Measurements from ENCODE around the gene KLHL29.

Gene KLHL29

DNA sequence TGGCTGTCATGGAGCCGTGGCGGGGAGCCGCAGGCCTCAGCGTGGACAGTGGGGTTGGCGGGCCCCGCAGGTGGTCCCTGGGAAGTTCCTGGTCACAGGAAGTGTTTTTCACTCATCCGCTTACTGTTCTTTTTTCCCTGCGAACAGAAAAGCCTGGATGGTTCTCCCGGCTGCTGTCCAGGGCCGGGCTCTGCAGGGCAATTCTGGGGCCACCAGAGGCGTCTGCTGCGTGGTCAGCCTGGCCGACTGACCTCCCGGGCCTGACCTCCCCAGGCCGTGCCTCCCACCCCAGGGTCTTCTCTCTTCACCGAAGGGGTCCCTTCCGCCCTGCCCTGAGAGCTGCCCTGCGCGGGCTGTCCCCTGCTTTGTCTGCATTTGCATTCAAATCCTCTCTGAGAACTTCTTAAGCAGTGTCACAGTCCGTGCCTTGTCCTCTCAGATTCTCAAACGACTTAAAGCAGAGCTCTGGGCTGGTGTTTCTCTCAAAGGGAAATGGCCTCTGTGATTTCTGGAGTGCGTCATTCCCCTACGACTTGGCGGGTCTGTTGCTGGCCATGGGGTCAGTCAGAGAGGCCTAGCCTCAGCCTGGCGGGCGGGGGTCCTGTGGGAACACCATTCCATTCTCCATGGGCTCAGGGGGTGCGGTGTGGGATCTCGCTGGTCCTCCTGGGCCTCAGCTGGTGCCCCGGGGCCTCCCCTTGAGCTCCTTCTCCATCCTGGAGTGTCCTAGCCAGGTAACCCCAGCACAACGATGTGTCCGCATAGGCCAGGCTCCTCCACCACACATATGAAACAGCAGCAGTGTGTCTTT is 38.3 kb downstream of the KLHL29 start:
- no peak for DNase-seq

DNA sequence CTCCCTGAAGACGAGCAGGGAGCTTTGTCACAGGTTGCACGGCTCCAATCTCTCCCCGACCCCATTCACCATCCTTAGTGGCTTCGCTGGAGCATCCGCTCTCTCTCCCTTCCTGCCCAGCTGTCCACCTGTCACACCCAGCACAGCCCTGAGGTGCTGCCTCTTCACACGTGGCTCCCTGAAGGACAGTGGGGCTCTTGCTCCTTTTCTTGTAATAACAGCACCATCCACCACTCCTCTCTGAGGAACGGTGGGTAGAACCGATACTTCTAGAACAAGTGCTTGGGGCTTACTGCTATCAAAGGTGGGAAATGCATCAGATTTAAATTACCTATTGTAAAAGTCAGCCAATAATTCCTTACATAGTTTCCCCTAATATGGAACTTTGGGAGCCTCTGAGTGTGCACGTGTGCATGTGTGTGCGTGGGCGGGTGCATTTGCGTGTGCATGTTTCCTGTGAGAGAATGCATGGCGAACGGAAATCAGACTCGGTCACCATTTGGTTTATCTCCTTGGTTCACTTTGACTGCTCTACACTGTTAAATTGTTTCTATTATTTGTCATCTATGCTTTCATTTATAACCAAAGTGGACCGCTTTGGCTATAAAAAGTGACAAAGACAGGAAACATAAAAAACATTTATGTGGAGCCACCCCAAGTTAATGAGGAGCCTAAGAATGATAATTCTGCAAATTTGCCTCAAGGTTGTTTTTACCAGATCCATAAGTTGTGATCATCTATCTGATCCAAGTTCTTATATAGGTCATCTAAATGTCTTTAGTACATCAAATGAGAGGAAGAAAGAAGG is 39.1 kb downstream of the KLHL29 start:
- DNase-seq = no peak

DNA sequence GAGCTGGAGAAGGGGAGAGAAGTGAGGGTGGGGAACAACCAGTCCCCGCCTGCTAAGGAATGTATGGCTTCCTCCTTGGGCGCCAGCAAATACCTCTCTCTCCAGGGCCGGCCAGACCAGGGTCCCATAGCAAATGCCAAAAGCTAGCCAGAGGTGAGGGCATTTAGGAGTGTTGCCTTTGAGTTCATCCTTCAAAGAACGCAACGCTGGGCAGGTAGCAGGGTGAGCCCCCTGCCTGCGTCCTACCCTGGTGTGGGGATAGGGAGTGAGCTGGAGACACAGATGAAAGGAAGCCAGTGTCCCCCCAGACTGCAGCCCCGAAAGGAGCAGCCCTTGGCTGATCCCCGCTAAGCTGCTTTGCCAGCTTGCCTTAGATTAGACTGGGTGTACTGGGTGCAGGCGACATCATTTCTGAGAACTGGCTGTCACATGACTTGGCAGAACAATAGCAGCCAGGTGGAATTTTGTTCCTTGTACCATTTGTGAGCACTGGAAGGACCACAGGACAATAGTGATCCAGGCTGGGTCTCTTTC is 40.4 kb downstream of the KLHL29 start:
- DNase-seq = no peak

DNA sequence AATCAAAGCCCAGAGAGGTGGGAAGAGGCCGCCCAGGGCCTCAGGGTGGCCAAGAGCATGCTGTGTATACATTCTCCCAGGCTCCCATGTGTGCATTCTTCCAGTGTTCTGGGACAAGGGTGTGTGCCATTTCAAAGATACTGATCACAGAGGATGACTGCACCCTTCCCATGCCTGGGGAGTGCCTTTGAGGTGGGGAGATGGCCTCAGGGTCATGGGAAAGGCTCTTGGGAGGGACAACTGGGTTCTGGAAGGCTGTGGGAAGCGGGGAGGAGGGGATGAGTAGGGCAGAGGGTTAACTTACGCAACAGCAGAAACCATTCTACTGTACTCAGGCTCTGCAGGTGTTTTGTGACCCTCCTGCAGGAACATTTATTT is 40.9 kb downstream of the KLHL29 start:
- DNase-seq = no peak

DNA sequence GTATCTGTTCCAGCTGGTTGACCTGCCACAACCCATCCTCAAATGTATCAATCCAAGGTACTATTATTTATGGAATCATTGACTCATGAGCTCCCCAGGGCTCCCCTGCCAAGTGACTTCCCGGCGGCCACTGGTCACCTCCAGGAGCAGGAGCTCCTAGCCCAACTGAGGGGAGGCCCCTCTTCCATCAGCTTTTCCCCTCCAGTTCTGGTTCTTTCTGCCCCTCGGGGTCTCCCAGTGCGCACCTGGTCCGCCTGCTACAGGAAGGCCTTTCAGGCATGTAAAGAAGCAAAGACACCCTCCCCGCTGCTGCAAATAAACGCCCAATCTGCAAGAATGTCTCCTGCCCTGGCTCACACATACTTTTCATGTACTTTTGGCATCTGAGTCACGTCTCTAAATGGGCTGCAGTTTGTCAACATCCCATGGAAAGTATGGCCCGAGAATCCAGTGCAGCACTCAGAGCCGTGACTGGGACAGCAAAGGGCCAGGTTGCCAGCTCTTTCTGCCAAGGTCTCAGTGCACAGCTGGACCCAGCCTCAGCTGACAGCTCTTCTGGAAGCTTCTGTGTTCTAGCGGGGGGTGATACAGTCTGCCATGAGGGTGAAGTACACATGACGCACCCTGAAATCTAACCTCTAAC is 41.4 kb downstream of the KLHL29 start:
- DNase-seq = no peak

DNA sequence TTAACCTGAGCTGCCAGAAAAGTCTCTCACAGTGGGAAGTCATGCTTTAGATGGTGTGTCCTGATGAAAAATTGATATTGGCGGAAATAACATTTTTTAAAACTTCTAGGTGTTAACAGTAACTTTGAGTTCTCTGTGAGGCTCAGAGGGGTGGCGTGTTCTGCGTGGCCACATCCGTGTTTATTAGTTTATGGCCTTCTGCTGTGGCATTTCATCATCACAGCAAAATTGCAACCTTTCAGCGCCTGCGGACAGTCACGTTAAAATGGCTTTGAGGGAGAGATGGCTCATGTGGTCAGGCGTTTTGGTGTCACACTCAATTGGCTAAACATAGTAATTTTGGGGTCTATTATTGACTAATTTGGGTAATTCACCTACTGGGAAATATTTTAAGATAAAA is 42.4 kb downstream of the KLHL29 start:
- DNase-seq = no peak

DNA sequence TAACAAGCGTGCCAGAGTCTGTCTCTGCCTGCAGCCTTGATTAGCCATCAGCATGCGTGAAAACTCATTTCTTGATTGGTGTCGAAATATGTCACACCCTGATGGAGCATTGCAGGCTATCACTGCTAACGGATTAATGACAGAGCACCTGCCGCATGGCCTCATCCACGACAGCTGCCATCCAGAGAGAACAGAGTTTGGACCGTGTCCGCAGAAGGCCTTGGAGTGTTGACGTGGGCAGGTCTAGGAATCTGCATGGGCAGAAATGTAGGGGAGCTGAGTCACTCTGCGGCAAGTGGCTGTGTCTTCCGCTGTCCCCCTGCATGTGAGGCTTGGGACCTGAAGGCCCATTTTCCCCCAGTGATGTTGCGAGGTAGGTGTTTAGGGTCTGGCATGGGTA is 43.0 kb downstream of the KLHL29 start:
- DNase-seq = no peak

DNA sequence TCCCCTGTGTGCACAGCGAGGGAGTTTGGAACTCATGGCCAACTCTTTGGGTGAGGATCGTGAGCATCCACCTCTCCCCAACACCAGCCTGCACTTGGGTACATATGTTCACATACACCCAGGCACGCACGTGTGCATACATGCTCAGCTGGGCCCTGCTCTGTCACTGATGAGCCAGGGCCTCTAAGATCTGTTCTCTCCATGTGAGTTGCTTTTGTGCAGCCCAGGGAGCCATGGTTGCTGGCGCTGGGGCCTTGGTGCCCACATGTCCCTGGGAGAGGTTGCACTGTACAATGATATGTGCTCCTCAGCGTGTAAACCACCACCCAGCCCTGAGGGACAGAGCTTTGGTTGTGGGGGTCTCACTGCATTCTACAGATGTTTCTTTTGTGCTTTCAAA is 44.1 kb downstream of the KLHL29 start:
- DNase-seq = no peak

DNA sequence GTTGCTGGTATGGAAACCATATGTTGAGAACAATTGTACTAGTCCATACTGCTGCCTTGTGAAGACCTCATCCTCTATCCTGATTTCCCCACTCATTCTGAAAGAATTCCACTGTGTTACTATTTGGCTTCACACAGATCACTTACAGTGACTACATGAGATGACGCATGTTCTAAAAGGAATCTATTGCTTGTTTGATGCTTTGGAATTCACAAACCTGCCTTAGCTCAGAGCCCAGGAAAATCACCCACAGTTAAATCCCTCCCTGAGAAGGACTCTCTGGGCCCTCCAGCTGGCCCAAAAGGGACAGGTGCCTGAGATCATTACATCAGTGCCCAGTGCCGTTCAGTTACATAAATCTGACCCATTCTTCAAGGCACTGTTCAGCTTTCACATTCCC is 45.3 kb downstream of the KLHL29 start:
- no peak for DNase-seq

DNA sequence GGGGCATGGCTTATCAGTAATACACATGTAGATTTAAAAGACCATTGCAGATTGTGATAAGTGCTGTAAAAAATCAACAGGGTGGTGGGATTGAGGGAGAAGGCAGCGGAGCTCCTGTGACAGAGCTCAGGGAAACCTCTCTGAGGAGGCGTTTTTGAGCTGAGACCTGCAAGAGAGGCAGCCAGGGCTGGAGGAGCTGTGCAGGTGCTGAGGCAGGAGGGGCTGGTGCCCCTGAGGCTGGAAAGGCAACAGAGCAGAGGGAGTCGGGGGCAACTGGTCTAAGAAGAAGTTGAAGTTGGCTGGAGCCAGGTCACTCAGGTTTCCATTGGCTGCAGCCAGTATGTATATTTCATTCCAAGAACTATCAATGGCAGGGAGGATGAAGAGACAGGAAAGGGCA is 47.6 kb downstream of the KLHL29 start:
- DNase-seq = no peak

DNA sequence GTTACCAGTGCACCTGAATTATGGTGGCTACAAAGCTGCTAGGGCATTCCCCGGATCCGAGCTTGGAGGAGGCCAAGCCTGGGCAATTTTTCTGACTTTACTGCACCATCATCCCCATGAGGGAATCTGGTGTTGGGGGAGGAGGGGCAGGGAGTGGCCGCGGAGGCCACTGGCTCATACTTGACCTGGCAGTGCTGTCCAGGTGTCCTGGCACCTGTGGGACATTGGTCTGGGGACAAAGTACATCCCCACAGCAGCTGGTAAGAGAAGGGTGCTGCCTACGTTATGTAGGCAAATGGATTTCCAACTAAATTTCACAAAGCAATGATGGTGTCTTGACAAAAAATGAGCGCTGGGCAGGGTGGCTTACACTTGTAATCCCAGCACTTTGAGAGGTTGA is 48.3 kb downstream of the KLHL29 start:
- DNase-seq = no peak

DNA sequence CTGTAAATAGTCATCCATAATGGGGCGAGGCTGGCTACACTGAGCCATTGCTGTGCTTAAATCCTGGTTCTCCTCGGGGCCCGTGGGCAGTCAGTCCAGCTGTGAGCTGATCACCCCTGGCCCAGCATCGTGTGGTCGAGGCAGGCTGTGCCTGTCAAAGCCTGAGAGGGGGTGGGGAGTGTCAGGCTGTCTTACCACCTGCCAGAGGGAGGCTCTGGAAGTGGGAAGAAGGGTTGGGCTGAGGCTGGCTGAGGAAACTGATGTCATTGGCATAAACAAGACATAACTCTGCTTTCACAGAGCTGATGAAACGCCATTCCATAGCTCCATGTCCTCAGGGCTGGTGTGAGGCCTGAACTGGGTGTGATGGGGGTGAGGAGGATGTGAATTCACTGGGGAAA is 49.7 kb downstream of the KLHL29 start:
- DNase-seq = no peak

DNA sequence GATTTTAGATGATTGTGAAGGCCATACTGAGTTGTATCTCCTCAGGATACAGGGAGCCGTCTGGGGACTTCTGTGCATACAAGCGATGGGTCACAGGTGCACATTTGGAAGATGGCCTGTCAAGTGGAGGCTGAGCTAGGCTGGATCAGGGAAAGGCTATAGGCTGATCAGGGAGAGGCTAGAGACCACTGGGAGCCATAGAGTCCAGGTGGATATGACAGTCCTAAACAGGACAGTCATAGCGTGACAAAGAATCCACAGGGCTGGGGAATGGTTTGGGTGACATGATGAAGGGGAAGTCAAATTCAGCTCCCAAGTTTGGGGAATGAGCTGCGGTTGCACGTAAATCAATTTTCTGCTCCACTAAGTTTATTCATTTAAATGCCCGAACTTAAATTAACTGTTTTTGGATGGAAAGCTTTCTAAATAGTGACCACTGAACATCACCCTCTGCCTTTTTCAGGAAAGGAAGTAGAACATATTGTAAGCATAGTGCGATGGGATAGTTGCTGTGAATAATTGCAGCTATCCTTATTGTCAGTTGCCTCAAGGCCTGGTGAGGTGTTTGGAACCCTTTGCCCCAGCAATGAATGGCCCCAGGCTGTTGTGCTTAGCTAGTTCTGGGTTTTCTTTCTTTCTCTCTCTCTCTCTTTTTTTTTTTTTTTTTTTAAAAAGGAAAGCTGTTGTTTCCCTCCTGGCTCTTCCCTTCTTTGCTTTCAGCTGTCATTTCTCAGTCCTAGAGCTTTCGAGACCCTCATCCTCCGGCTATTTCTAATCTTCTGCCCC is 50.5 kb downstream of the KLHL29 start:
- DNase-seq = no peak

DNA sequence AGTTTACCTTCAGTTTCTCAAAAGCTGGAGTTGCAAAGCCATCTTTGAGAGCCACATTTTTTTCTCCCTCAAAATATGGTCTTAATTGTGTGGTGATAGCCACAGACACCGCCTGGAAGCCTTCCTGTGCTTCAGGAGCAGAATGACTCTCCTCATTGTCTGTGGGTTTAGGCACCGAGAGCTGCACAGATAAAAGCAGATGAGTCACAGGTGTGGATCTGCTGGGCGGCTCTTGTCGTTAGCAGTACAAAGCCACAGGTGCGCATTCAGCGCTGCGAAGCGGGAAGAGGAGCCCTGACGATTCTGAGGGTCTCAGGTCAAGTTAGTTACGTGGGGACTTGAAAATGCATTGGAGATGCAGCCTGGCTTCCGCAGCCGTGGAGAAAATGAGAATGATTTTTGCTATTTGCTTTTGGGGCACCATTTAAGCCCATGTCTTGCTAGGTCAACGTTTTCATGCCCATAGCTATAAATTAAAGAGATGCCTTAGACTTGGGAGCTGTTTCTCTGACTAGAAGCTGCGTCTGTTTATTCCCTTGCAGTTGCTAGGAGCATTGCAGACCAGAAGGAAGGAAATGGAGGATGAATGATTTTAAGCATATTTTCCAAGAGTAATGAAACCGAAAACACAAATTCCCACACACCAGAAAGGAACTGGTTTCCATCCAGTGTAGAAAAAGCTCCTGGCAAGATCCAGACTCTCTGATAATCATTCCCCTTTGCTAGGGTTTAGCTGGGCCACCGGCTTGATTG is 51.5 kb downstream of the KLHL29 start:
- peak; percentile 25 to 48 for DNase-seq

DNA sequence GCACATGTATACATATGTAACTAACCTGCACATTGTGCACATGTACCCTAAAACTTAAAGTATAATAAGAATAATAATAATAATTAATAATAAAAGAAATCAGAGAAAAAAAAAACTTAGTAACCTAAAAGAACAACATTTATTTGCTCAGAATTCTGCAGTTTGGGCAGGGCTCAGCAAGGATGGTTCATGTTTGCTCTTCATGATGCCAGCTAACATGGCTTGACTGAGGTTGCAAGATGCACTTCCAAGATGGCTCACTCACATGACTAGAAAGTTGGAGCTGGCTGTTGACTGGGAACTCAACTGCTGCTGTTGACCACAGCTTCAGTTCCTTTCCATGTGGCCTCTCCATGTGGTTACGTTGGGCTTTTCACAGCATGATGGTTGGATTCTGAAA is 56.4 kb downstream of the KLHL29 start:
- DNase-seq = no peak

DNA sequence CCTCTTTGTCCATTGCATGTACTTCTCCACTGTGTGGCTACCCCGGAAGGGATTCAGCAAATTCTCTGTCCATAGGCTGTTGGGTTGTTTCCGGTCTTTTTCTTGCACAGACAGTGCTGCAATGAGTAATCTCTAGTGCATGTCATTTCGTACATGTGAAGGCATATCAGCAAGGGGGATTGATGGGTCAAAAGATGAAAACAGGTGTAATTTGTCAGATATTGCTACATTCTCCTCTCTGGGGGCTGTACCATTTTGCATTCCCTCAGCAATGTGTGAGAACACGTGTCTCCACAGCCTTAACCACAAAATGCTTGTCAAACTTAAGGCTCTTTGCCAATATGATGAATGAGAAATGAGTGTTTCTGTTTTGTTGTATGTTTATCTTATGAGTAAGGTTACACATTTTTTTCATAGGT is 60.5 kb downstream of the KLHL29 start:
- no peak for DNase-seq

DNA sequence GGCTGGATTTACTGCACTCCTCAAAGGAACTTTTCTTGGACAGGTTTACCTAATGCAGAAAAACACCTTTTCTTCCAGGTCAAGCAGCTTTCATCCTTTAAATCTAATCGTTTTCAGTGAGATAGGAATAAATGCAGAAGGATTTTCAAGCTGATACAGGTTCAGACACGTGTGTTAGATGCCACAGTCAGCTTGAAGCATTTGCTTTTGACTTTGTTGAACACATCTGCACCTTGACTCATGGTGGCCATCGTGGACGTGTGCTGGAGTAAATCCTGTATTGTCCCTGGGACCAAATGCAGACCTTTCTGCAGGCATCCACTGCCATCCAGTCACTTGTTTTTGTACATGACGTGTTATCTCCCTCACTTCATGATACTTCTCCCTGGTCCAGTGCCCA is 61.9 kb downstream of the KLHL29 start:
- DNase-seq = no peak

DNA sequence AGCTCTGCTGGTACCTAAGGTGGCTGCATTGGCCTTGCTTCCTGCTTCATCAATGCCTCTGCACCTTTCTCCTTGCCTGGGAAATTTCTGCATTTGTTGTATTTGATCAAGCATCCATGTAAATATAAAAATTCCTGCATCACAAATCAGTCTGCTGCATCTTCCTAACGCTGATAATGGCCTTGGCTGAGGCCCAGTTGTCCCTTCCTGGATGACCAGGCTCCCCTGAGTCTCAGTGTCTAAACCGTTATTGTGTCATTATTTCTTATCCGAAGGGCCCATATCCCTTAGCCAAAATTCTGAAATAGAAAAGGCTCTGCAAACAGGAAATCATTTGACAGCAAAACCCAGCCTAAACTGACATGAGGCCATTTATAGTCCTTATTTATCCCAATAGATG is 62.4 kb downstream of the KLHL29 start:
- no peak for DNase-seq

DNA sequence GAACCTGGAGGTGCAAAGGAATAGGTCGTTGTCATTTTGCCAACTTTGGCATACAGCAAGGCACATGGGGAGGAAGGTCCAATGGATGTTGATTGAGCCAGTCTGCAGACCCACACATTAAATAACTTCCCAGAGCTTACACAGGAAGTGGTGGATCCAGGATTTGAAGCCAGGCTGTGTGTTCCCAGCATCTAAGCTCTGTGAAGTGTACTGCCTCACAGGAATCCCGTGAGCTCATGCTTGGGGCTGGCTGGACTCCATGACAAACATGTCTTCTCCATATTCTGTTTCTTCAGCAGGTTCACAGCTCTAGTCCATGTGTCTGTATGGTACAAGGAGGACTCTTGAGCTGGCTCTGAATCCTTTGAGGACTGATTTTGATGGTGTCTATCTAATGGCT is 63.9 kb downstream of the KLHL29 start:
- DNase-seq = no peak

DNA sequence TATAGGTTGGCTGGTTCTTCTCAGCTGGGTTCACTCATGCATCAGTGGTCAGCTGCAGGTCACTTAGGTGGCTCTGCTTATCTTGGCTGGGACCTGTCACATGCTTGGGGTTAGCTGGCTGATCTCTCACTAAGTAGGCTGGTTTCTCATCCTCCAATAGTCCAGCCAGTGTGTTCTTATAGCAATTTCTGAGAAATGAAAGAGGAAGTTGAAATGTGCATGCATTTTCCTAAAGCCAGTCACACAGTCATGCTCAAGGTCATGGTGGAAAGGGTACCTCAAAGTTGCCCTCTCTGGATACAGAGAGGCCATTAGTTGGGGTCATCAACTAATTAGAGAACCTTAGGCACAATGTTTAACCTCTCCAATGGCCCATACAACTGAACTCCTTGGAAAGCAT is 64.4 kb downstream of the KLHL29 start:
- DNase-seq = no peak

DNA sequence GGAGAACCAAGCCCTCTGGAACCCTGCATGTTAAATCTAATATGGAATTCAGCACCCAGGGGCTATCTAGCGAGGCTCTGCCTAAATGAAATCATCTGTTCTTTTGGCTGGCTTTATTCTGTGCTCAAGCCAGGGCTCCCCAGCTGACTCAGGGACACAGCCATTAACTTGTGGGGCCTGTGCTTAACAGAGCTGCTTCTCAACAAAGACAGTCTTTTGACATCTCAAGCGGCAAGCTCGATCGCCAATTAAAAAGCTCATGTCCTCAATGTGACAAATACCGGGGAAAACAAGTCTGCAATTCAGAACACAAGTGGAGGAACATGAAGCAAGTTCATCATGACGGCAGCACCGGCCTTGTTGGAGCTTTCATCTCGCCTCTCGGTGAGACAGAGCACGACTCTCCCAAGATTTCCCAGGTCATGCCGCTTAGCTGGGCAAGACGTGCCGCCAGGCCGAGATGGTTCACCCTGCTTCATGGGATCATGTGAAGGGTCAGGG is 64.9 kb downstream of the KLHL29 start:
- no peak for DNase-seq

DNA sequence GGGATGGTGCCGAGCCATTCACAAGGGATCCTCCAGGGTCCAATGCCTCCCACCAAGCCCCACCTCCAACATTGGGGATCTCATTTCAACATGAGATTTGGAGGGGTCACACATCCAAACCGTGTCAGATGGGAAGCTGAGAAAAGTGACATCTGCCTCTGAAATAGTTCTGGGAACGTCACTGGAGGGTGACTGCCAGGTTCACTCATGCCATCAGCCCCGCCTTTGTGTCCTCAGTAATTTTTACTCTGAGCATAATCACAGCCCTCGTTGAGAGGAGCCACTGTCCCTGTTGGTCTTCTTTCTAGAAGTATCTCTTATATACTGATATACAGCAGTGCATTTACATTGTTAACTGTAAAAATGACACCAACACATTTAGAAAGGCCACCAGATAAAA is 67.4 kb downstream of the KLHL29 start:
- DNase-seq = no peak

Measured in stimulated activated CD4-positive, alpha-beta T cell treated with anti-CD3 and anti-CD28 coated beads, Interleukin-2, amount 100 ng/mL, for 24 hours (primary cell).